Parietal lobe (tissue), 1 donor: Measurements from ENCODE around the gene KHDRBS2. TPM values are rescaled to one million over a fixed set of nuclear protein-coding genes. Genes with fewer than 3 reads are reported as not detected.

Source experiments
- total RNA-seq: library from RNA; depleted of rRNA; stranded (reverse); fragments of >200 nt; gene quantifications from one replicate; pipeline ENCODE4 v1.2.3, GENCODE V29; 2014

KHDRBS2 gene
- total RNA-seq: 98.6 TPM

GRCh38 chr6:62285612-62286469 is at the start of gene KHDRBS2:
Gene KHDRBS2 (minus strand): TSS chr6:62286225.

